SHP77 treated with DMSO at 0.1 percent for 48 hours (cell line): ENCODE data around the gene ALDOB.
"Not testable (repeated sequence)": the region's sequence is repeated elsewhere in the genome, so short reads cannot be mapped to it uniquely, and the experiment has no call there.

Source experiments
- DNase-seq: peaks from one replicate; lab custom pipeline; 2025; lab: John Stamatoyannopoulos, UW

ALDOB gene

DNA sequence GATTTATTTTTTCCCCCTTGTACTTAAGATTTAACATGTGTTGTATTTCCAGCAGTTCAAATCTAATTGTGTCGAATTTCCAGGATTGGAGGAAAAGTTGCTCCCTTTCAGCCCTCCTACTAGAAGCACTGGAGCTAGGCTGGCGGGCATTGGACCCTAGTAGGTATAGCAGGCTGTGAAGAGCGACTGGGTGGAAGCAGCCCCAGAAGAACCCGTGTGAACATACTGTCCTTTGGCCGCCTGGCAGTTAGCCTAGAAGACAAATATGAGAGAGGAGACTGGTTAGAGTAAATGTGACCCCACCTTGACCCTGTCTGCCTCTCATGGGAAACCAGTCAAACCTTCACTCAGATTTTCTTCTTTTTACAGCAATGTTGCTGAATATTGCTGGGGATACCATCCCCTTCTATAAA, 13.9 kb downstream of the ALDOB start:
- no peak for DNase-seq

DNA sequence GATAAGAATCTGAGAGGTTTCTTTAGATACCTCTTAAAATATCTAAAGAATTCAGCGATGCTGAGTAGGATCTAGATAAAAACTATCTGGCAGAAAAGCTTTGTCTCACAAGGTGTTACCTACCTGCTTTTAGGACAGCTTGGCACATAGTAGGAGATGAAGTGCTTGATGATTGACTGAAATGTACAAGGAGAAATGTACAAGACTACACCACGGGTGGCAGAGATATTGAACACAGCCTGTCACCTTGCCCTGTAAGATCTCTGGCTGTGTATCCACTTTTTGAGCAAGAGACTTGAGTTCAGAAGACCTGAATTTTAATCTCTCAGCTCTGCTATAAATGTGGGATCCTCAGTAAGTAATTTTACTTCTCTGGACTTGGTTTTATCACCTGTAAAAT, 15.7 kb downstream of the ALDOB start:
- no peak for DNase-seq

DNA sequence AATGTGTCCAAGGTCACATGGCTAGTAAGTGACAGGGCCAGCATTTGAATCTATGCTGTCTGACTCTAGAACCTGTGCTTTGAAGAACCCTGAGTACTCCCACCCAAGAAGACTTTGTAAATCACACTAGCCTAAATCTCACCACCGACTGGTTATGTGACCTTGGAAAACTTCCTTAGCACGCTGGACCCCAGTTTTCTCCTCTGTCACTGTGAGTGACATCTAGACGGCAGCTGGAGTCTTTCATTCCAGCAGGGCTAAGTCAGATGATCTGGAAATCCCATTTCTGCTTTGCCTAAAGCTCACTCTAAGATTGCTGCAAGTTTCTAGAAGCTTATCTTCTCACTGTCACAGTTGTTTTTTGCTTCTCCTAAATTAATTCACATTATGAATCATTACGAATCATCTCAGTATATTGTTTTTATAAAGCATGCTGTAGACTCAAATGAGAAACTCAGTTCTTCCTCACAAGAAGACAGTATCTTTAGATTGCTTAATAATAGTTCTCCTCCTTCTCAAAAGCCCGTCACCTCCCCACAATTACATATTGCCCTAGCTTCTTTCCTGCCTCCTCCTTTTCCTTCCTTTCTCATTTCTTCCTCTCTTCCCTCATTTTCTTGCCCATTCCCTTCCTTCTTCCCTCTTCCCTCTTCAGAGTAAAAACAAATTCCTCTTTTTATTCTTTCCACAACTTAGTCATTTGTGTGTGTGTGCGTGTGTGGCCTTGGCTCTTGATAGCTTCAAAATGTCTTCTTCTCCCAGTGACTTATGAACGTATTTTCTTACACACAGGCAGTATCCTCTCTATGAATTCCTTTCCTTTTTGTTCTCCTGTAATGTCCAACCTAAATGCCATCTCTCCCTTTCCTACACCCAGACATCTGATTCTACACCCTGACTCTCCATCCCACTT, 16.8 kb downstream of the ALDOB start:
- DNase-seq: no peak

DNA sequence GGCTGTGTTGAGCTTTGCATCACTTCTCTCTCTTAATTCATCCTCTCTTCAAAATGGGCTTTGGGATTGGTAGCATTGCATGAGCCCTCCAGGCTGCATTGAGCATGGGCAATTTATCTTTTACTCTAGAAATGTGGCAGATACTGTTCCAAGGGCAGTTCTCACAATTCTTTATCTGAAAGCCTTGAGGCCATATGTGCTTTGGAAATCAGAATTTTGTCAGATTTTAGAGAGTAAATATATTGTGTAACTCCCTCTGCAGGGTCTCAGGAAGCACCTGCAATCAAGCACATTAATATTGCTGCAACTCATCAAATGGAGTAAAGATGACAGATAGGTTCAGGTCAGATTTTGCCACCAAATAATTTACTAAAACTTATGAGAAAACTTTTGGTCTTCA, 17.6 kb downstream of the ALDOB start:
- DNase-seq: no peak

DNA sequence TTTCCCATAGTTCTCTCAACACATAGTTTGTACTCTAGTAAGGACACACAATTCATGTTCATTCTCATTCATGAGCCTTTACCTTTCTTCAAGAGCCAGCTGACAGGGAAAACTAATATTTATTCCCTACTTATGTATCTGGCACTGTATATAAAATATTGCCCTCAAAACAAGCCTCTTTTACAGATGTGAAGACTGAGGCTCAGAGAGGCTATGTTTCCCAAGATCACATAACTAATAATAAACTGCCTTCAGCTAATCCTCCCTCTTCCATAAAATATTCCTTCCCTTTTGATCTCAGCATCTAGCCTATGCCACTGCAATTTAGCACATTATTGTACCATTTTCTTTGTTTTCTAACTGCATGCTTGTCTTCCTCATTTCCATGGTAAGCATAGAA, 18.2 kb downstream of the ALDOB start:
- DNase-seq: no peak

DNA sequence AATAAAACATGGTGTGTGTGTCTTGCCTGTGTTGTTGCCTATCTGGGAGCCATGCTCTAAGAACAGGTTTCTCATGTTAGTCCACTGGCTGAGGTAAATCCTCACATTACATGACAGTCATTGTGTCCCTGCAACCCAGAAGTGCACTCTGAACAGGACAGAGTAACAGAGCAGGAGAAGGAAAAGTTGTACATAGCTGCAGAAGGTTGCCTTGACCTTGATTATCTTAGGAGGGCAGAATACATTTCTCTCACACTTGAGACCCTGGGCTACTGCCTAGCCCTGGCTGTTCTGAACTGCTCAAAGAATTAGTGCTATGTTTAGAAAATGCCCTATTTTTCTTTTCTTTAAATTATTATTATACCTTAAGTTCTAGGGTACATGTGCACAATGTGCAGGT, 20.0 kb downstream of the ALDOB start:
- no peak for DNase-seq

DNA sequence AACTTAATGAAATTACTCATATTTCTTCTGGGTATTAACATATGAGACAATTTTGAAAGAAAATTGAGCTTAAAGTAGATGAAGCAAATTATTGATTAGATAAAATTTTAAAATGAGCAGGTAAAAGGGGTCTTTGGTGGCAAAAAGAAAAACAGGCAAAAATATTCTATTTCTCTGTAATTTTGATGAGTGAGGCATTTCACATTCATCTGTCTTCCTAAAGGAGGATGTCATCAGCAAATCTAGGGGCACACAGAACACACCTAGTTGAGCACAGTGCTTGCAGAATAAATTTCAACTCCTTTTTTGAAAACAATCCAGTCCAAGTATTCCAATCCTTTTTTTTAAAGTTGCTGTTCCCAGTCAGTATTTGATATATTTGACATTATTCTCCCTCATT, 20.7 kb downstream of the ALDOB start:
- no peak for DNase-seq

DNA sequence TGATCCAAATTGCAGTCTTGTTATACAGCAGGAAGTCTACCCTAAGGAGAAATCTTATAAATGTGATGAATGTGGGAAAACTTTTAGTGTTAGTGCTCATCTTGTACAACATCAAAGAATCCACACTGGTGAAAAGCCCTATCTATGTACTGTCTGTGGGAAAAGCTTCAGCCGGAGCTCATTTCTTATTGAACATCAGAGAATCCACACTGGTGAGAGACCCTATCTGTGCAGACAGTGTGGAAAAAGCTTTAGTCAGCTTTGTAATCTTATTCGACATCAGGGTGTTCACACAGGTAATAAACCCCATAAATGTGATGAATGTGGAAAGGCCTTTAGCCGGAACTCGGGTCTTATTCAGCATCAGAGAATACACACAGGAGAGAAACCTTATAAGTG, 26.5 kb downstream of the ALDOB start:
- no peak for DNase-seq

DNA sequence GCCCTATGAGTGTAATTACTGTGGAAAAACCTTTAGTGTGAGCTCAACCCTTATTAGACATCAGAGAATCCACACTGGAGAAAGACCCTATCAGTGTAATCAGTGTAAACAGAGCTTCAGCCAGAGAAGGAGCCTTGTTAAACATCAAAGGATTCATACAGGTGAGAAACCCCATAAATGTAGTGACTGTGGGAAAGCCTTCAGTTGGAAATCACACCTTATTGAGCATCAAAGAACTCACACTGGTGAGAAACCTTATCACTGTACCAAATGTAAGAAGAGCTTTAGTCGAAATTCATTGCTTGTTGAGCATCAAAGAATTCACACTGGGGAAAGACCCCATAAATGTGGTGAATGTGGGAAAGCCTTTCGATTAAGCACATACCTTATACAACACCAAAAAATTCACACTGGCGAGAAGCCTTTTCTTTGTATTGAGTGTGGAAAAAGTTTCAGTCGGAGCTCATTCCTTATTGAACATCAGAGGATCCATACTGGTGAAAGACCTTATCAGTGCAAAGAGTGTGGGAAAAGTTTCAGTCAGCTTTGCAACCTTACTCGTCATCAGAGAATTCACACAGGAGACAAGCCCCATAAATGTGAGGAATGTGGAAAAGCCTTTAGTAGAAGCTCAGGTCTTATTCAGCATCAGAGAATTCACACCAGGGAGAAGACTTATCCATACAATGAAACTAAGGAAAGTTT, 27.0 kb downstream of the ALDOB start:
- no peak for DNase-seq

DNA sequence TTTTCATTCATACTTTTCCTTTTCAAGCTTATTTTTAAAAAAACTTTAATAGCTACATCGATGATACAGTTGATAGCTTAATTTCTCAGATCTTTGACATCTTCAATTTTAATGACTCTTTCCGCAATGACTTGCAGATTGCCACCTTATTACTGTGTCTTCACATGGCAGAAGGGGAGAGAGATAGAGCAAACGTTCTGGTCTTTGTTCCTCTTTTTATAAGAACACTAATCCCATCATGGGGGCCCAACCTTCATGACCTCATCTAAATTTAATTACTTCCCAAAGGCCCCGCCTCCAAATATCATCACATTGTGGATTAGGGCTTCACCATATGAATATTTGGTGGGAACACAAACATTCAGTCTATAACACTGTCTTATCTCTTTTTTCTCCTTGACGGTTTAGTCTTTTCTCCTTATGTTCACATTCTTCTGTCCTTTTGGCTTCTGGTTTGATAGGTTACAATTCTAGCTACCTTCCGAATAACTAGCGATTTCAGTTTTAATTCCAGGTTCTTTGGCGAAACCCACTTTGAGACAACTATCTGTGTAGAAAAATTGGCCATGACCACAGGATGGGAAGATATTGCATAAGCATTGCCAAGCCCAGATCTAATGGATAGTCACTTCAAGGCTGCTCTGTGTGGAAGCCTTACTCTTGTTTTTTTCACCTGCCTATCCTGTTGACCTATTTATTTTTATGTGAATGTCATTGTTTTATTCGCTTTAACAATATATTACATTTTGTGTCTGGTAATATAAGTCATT, 31.9 kb downstream of the ALDOB start:
- DNase-seq: no peak

DNA sequence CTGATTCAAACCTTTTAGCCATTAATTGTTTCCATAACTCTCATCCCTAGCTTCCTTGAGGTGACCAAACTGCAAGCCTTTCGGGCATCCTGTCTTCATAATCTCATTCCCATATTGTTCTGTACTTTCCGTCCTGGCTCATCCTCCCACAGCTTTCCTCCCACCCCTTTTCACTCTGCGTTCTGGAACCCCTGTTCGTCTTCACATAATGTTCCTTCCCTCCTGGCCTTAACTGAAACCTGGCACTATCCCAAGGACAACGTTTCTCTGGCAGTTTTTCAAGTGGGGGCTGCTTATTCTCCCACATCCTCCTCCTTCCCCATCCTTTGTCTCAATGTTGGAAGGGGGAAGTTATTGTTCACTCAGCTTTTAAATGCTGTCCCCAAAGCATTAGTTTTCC, 35.5 kb downstream of the ALDOB start:
- DNase-seq: no peak

DNA sequence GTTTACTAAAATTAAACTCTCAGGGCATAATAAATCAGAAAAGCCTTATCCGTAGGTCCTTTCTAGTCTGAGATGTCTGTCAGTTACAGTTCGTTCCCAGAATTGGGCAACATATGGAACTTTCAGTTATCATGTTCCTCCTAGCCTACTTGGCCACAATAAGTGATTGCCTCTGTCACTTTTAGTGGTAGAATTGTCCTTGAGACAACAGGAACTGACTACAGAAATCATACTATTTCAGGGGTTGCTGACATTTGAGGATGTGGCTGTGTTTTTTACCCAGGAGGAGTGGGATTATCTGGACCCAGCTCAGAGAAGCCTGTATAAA, 36.0 kb downstream of the ALDOB start:
- DNase-seq: no peak

DNA sequence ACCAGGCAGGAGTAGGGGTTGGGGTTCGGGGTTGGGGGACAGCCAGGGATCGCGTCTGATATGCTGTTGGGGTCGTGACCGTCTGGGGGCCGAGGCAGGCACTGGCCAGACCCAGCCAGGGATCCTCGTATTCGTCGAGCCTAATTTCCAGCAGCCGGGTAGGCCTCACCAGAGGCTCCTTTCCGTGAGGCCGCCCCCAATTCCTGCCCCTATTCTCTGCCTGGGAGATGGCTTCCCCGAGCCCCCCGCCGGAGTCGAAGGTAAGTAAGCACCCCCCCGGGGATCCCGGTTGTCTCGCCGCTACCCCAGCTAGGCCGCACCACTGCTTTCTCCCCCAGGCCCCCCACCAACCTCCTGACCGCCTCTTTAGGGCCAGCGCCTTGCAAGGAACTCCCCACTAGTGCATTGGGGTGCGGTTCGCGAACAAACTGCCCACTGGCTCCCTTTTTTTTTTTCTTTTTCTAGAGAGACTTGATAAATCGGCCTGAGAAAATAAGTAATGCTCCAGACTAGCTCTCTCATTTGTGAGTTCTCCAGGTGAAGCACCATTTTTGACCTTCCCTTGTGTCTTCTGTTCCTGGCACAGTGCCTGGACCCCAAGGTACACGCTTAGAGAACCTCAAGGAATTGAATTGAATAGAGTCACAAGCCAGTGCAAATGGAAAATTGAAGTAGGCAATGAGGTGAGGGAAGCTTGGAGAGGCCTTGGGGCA, 36.5 kb downstream of the ALDOB start:
- DNase-seq: no peak

DNA sequence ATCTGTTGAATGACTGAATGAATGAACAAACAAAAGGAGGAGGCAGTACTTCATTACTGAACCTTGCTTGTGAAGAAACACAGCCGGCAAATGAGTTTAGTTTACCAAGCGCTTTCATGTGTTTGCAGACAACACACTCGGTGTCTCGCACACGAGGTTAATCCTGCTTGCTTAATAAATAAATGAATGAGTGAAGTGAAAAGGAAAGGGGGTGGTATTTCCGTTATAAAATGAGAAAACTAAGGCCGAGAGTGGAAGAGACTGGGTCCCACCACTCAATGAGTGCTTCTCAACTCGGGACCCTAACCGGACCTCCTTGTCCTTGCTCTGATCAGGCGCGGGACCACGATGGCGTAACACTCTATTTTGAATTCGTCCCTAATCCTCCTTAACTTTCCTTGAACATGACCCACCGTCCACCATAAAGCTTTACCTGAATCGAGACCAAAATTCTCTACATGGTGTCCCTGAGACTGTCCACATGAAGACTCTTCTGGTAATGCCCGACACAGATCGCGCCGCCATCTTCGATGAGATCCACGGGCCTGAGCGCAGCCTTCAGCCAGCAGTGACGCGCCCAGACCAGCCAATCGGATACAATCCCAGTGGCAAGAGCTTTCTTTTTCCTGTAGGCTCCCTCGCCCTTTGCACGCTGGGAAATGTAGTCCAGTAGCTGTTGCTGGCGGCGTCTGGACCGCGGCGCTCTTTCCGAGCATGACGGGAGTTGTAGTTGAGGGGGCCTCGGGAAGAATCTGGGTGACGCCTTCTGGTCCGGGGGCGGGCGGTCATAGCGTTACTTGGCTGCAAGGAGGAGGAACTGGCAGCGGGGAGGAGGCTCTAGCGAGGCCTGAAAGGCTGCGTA, 37.3 kb downstream of the ALDOB start, which contains the start of the genes MRPL50 and ZNF189:
Gene MRPL50 (minus strand): TSS at position 551 of the 862 bp plus-strand sequence. CDS start 26 bp downstream, at position 525.
Gene ZNF189 (plus strand): TSS at position 784 of the 862 bp plus-strand sequence. CDS start 306 bp downstream, outside the sequence.
- peak; percentile 98 for DNase-seq

DNA sequence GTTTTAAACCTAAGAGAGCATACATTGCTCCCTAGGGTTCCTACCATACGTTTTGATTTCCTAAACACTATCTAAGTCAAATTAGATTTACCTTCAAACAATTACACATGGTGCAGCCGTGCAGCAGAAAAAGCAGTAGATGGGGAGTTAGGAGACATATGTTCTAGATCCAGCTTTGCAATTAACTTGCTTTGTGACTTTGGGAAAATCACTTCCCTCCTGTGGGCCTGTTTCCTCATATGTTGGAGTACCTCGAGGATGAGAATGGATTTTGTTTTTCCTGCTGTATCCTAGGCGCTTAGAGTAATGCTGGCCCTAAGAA, 37.9 kb downstream of the ALDOB start:
- DNase-seq: no peak

DNA sequence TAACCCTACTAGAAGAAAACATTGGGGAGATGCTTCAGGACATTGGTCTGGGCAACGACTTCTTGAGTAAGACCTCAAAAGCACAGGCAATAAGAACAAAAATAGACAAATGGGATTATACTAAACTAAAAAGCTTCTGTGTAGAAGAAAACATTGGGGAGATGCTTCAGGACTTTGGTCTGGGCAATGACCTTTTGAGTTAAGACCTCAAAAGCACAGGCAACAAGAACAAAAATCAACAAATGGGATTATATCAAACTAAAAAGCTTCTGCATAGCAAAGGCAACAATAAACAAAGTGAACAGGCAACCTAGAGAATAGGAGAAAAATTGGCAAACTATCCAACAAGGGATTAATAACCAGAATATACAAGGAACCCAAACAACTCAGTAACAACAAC, 40.9 kb downstream of the ALDOB start:
- no peak for DNase-seq

DNA sequence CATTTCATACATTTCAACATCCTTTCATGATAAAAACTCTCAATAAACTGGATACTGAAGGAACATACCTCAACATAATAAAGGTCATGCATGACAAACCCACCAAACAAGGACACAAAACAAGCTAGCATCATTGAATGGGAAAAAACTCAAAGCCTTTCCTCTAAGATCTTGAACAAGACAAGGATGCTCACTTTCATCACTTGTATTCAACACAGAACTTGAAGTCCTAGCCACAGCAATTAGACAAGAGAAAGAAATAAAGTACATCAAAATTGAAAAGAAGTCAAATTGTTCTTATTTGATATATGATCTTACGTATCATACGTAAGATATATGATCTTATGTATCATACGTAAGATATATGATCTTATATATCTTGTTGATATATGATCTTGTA, 42.4 kb downstream of the ALDOB start:
- no peak for DNase-seq

DNA sequence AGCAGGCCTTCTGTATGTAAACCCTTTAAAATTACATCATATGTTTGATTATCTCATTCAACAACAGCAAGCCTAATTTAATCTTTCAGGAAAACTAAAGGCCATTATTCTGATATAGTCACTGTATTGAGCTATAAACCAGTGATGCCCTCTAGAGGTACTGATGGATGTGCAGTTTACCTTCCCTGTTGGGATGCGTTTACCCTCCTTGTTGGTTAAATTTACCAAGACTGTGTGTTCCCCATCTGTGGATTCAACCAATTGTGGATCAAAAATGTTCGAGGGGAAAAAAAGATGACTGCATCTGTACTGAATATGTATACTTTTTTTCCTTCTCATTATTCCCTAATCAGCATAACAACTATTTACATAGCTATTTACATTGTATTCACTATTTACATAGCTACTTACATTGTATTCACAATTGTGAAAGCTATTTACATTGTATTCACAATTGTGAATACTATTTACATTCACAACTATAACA, 47.0 kb downstream of the ALDOB start:
- DNase-seq: peak; percentile 28

DNA sequence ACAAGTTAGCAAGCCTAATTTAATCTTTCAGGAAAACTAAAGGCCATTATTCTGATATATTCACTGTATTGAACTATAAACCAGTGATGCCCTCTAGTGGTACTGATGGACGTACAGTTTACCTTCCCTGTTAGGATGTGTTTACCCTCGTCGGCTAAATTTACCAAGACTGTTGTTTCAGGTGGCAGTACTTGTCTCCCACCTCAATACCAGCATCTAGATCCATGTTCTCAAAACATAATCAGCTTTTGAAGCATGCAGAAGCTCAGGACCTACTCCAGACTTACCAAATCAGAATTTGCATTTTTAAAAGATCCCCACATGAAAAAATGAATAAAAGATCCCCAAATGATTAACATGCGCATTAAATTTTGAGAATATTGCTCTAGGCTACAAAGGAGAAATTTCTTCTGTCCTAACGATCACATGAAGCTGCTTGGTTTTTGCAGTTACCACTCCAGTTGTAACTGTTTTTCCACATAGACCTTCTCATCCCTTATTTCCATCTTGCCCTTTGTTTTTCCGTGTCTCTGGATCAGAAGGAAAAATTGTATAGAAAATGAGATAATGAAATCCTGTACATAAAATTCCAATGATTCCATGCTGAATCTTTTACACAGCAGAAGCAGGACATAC, 47.6 kb downstream of the ALDOB start:
- DNase-seq: peak; percentile 80

DNA sequence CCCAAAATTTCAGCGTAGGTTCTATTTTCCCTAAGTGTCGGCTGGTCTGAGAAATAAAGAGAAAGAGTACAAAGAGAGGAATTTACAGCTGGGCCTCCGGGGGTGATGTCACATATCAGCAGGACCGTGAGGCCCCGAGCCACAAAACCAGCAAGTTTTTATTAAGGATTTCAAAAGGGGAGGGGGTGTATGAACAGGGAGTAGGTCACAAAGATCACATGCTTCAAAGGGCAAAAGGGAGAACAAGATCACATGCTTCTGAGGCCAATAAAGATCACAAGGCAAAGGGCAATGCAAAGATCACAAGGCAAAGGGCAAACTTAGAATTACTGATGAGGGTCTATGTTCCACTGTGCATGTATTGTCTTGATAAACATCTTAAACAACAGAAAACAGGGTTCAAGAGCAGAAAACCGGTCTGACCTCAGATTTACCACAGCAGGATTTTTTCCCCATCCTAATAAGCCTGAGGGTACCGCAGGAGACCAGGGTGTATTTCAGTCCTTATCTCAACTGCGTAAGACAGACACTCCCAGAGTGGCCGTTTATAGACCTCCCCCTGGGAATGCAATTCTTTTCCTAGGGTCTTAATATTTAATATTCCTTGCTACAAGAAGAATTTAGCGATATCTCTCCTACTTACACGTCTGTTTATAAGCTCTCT, 50.6 kb downstream of the ALDOB start, which contains the start of gene BAAT:
Gene BAAT (minus strand): TSS at position 134 of the 664 bp plus-strand sequence. CDS start 13,602 bp downstream, outside the sequence.
- DNase-seq: not testable (repeated sequence)
